ENCODE measurements around the gene TAS2R43.
"Not testable (repeated sequence)": the region's sequence is repeated elsewhere in the genome, so short reads cannot be mapped to it uniquely, and the experiment has no call there.

TAS2R43 gene

DNA sequence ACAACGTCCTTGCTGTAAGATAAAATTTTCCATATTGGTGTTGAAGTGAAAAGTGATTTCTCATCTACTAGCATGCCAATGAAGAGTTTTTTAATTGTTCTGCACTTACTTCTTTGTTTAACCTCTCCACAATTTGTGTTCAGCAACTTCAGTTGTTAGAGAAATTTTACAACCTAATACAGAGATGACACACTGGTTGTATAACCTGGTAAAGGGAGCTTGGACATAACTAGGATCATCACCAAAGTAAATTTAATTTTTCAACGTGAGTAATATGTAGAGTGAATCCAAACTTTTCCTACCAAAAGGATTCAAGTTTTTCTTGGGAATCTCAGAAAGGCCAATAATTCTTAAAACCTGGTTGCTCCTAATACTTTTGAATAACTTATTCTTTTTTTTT, 13.4 kb upstream of the TAS2R43 start:
- peaks cover 3% of the 10 kb centered on the region for H3K4me1 ChIP-seq (ENCODE audit: control insufficient read depth, insufficient read depth, low read depth, low read length)
- no peak overlapping the region for H2AFZ ChIP-seq (ENCODE audit: low read depth, low read length)
- H3K4ac ChIP-seq (ENCODE audit: low read depth in 1 of 2, low read length in 2 of 2): no peak overlapping the region
- no peak overlapping the region for H3K4me3 ChIP-seq (ENCODE audit: insufficient read depth in 1 of 2, low read depth in 1 of 2, low read length in 2 of 2)
- H3K4me2 ChIP-seq (ENCODE audit: low read length, poor library complexity, severe bottlenecking): no peak overlapping the region
- H4K8ac ChIP-seq (ENCODE audit: low read length): no peak overlapping the region
- H4K91ac ChIP-seq (ENCODE audit: low read length): no peak overlapping the region
- no peak overlapping the region for H3K9ac ChIP-seq (ENCODE audit: low read length)
- no peak overlapping the region for H2BK15ac ChIP-seq (ENCODE audit: low read depth, poor library complexity, severe bottlenecking)
- H2AK5ac ChIP-seq (ENCODE audit: low read length, severe bottlenecking): no peak overlapping the region
- H3K18ac ChIP-seq (ENCODE audit: low read depth in 1 of 2, low read length in 2 of 2): no peak overlapping the region
- DNase-seq: no peak
- H2BK5ac ChIP-seq (ENCODE audit: low read depth, low read length, poor library complexity, severe bottlenecking): no peak overlapping the region
- WGBS: no CpG with 5 or more reads among the region's 2 CpGs
- no peaks in the 10 kb centered on the region for H3K9me3 ChIP-seq (ENCODE audit: control insufficient read depth, low read length)
- H3K14ac ChIP-seq (ENCODE audit: low read length in 2 of 2): no peak overlapping the region
- no peaks in the 10 kb centered on the region for H3K27me3 ChIP-seq (ENCODE audit: control insufficient read depth in 1 of 2, insufficient read depth in 1 of 2, low read length in 2 of 2)
- H3K27ac ChIP-seq (ENCODE audit: low read length, poor library complexity, severe bottlenecking): no peak overlapping the region
- no peak overlapping the region for H3K23ac ChIP-seq (ENCODE audit: low read length in 2 of 2)
- H3K79me1 ChIP-seq (replicated peaks; ENCODE audit: low read length, poor library complexity, severe bottlenecking): peaks cover 19% of the 10 kb centered on the region
- no peak overlapping the region for H2BK120ac ChIP-seq (ENCODE audit: low read depth, low read length)
- peaks cover 7 to 9% of the 10 kb centered on the region in 2 experiments for H3K36me3 ChIP-seq (ENCODE audit: control insufficient read depth in 1 of 2, insufficient read depth in 2 of 2, low read depth in 1 of 2, low read length in 2 of 2)
- no peak overlapping the region for H2BK12ac ChIP-seq (ENCODE audit: low read length in 2 of 2)

DNA sequence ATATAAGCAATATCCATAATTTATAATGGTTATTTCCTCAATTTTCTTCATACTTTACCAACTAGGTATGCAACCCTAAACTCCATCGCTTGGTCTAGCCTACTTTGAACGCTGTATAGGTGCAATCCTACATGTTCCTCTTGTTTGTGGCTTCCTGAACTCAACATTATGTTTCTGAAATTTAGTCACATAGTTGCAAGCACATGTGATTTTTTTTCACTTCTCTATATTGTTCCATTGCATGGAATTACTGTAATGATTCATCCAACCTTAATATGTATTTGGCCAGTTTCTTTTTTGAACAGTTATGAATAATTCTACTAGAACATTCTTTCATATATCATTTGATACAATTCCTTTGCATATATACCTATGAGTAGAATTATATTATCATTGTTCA, 2.8 kb upstream of the TAS2R43 start:
- not testable (repeated sequence) for H2AFZ ChIP-seq (ENCODE audit: low read depth, low read length); H3K14ac ChIP-seq (ENCODE audit: low read length in 2 of 2); H3K23ac ChIP-seq (ENCODE audit: low read length in 2 of 2); H3K79me1 ChIP-seq (replicated peaks; ENCODE audit: low read length, poor library complexity, severe bottlenecking); H3K9me3 ChIP-seq (ENCODE audit: control insufficient read depth, low read length); H3K27me3 ChIP-seq (ENCODE audit: control insufficient read depth in 1 of 2, insufficient read depth in 1 of 2, low read length in 2 of 2); H4K8ac ChIP-seq (ENCODE audit: low read length); H3K18ac ChIP-seq (ENCODE audit: low read depth in 1 of 2, low read length in 2 of 2); H4K91ac ChIP-seq (ENCODE audit: low read length); H2BK12ac ChIP-seq (ENCODE audit: low read length in 2 of 2); H2BK120ac ChIP-seq (ENCODE audit: low read depth, low read length); H3K4me1 ChIP-seq (ENCODE audit: control insufficient read depth, insufficient read depth, low read depth, low read length); H3K4ac ChIP-seq (ENCODE audit: low read depth in 1 of 2, low read length in 2 of 2); H3K4me2 ChIP-seq (ENCODE audit: low read length, poor library complexity, severe bottlenecking); DNase-seq; H3K9ac ChIP-seq (ENCODE audit: low read length); H2BK15ac ChIP-seq (ENCODE audit: low read depth, poor library complexity, severe bottlenecking); H2BK5ac ChIP-seq (ENCODE audit: low read depth, low read length, poor library complexity, severe bottlenecking); H3K36me3 ChIP-seq (ENCODE audit: control insufficient read depth in 1 of 2, insufficient read depth in 2 of 2, low read depth in 1 of 2, low read length in 2 of 2); H3K4me3 ChIP-seq (ENCODE audit: insufficient read depth in 1 of 2, low read depth in 1 of 2, low read length in 2 of 2); H3K27ac ChIP-seq (ENCODE audit: low read length, poor library complexity, severe bottlenecking); H2AK5ac ChIP-seq (ENCODE audit: low read length, severe bottlenecking)
- no CpG with 5 or more reads among the region's 2 CpGs for WGBS

DNA sequence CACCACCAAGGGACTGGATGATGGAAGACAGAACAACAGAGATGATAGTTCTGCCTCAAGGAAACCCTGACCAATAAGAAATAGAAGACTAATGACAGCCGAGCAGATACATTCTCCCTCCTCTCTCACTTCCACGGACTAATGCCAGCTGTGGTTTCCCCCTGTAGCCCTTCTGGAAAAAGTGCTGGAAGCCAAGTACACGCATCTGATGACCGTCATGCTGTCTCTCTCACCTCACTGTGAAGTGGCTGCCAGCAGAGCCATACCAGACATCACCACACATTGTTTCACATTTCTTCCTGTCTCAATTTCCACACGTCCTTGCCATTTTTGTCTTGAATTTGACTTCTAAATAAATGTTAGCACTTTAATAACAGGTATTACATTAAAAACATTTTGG, 2.9 kb downstream of the TAS2R43 start:
- Histone ChIP-seq H3K27ac (ENCODE audit: low read length, poor library complexity, severe bottlenecking) (no peak overlapping the region), H2AK5ac (ENCODE audit: low read length, severe bottlenecking) (no peak overlapping the region), H3K27me3 (ENCODE audit: control insufficient read depth in 1 of 2, insufficient read depth in 1 of 2, low read length in 2 of 2) (no peaks in the 10 kb centered on the region), H2BK5ac (ENCODE audit: low read depth, low read length, poor library complexity, severe bottlenecking) (no peak overlapping the region), H2BK15ac (ENCODE audit: low read depth, poor library complexity, severe bottlenecking) (no peak overlapping the region), H2AFZ (ENCODE audit: low read depth, low read length) (no peak overlapping the region), H3K9me3 (ENCODE audit: control insufficient read depth, low read length) (no peaks in the 10 kb centered on the region), H3K79me1 (replicated peaks; ENCODE audit: low read length, poor library complexity, severe bottlenecking) (peaks cover 5% of the 10 kb centered on the region), H4K91ac (ENCODE audit: low read length) (no peak overlapping the region), H2BK12ac (ENCODE audit: low read length in 2 of 2) (no peak overlapping the region), H3K4me2 (ENCODE audit: low read length, poor library complexity, severe bottlenecking) (no peak overlapping the region), H3K4ac (ENCODE audit: low read depth in 1 of 2, low read length in 2 of 2) (no peak overlapping the region), H3K9ac (ENCODE audit: low read length) (no peak overlapping the region), H3K14ac (ENCODE audit: low read length in 2 of 2) (no peak overlapping the region), H3K4me1 (ENCODE audit: control insufficient read depth, insufficient read depth, low read depth, low read length) (no peaks in the 10 kb centered on the region), H3K36me3 (ENCODE audit: control insufficient read depth in 1 of 2, insufficient read depth in 2 of 2, low read depth in 1 of 2, low read length in 2 of 2) (no peaks in the 10 kb centered on the region), H3K23ac (ENCODE audit: low read length in 2 of 2) (no peak overlapping the region), H2BK120ac (ENCODE audit: low read depth, low read length) (no peak overlapping the region), H3K18ac (ENCODE audit: low read depth in 1 of 2, low read length in 2 of 2) (no peak overlapping the region), H3K4me3 (ENCODE audit: insufficient read depth in 1 of 2, low read depth in 1 of 2, low read length in 2 of 2) (no peak overlapping the region), H4K8ac (ENCODE audit: low read length) (no peak overlapping the region)
- WGBS: 98% methylated on average over 4 of the region's 5 CpGs
- DNase-seq: no peak

DNA sequence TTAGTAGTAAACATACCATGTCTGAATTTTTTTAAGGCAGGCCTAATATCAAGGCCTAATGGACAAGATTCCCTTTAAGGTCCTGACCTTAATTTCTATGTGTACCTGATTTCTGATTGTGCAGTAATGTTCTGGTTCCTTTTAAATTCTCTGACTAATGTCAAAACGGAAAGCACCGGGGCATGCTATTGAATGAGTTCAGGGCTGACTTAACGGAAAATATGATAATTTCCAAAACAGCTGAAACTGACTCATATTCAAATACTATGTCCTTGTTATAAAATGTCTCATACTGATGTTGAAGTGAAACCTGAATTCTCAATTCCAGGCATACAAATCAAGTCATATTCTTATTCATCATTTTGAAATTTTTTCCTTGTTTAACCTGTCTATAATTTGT, 6.7 kb downstream of the TAS2R43 start:
- no peak overlapping the region for H3K4me2 ChIP-seq (ENCODE audit: low read length, poor library complexity, severe bottlenecking)
- no peak overlapping the region for H2BK12ac ChIP-seq (ENCODE audit: low read length in 2 of 2)
- no peak overlapping the region for H4K8ac ChIP-seq (ENCODE audit: low read length)
- H2BK5ac ChIP-seq (ENCODE audit: low read depth, low read length, poor library complexity, severe bottlenecking): no peak overlapping the region
- DNase-seq: no peak
- no peak overlapping the region for H2AK5ac ChIP-seq (ENCODE audit: low read length, severe bottlenecking)
- H3K4me1 ChIP-seq (ENCODE audit: control insufficient read depth, insufficient read depth, low read depth, low read length): no peaks in the 10 kb centered on the region
- no peak overlapping the region for H2AFZ ChIP-seq (ENCODE audit: low read depth, low read length)
- no peak overlapping the region for H3K18ac ChIP-seq (ENCODE audit: low read depth in 1 of 2, low read length in 2 of 2)
- H3K4me3 ChIP-seq (ENCODE audit: insufficient read depth in 1 of 2, low read depth in 1 of 2, low read length in 2 of 2): no peak overlapping the region
- H2BK120ac ChIP-seq (ENCODE audit: low read depth, low read length): no peak overlapping the region
- no peaks in the 10 kb centered on the region for H3K9me3 ChIP-seq (ENCODE audit: control insufficient read depth, low read length)
- H3K23ac ChIP-seq (ENCODE audit: low read length in 2 of 2): no peak overlapping the region
- H2BK15ac ChIP-seq (ENCODE audit: low read depth, poor library complexity, severe bottlenecking): no peak overlapping the region
- H3K79me1 ChIP-seq (replicated peaks; ENCODE audit: low read length, poor library complexity, severe bottlenecking): peaks cover 2% of the 10 kb centered on the region
- no peak overlapping the region for H4K91ac ChIP-seq (ENCODE audit: low read length)
- WGBS: no CpG with 5 or more reads among the region's 3 CpGs
- no peak overlapping the region for H3K4ac ChIP-seq (ENCODE audit: low read depth in 1 of 2, low read length in 2 of 2)
- H3K9ac ChIP-seq (ENCODE audit: low read length): no peak overlapping the region
- H3K27ac ChIP-seq (ENCODE audit: low read length, poor library complexity, severe bottlenecking): no peak overlapping the region
- no peak overlapping the region for H3K14ac ChIP-seq (ENCODE audit: low read length in 2 of 2)
- H3K36me3 ChIP-seq (ENCODE audit: control insufficient read depth in 1 of 2, insufficient read depth in 2 of 2, low read depth in 1 of 2, low read length in 2 of 2): no peaks in the 10 kb centered on the region
- no peaks in the 10 kb centered on the region for H3K27me3 ChIP-seq (ENCODE audit: control insufficient read depth in 1 of 2, insufficient read depth in 1 of 2, low read length in 2 of 2)

Measured in mesenchymal stem cell (in vitro differentiated cells and primary cell).